ENCODE data around the gene SPATA31D3. TPM values are rescaled to one million over a fixed set of nuclear protein-coding genes. Genes with fewer than 3 reads are reported as not detected.
"Not testable (repeated sequence)": the region's sequence is repeated elsewhere in the genome, so short reads cannot be mapped to it uniquely, and the experiment has no call there.

Gene SPATA31D3
- total RNA-seq, 1 experiment from 2014 or later, result not detected

DNA sequence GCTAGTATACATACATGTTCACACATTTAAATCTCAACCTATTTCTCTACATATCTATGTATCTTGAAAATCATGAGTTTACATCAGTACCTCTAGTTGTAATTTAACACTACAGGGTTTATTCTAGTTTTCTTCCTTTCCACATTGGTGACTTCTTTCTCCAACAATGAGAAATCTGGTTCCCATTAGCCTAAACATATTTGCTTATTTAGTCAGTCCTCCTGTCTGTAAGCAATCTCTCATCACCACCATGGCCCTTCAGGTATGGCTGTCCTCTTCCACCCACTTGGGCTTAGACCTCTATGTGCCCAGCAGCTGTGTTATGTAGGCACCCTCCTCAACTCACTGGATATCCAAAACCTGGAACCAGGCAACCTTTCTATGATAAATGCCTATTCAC, 37.3 kb downstream of the SPATA31D3 start:
- Mint-ChIP-seq H3K4me3 (ENCODE audit: low read depth, unreplicated experiment) (no peak overlapping the region), H3K27me3 (ENCODE audit: unreplicated experiment) (no peaks in the 10 kb centered on the region), H3K36me3 (ENCODE audit: insufficient read depth, unreplicated experiment) (no peaks in the 10 kb centered on the region), H3K9me3 (ENCODE audit: low read depth, unreplicated experiment) (no peaks in the 10 kb centered on the region), H3K4me1 (ENCODE audit: low read depth, unreplicated experiment) (no peaks in the 10 kb centered on the region), H3K27ac (ENCODE audit: unreplicated experiment) (no peak overlapping the region)
- CTCF ChIA-PET, result no interaction called here
- TF ChIP-seq, protein P1, sequence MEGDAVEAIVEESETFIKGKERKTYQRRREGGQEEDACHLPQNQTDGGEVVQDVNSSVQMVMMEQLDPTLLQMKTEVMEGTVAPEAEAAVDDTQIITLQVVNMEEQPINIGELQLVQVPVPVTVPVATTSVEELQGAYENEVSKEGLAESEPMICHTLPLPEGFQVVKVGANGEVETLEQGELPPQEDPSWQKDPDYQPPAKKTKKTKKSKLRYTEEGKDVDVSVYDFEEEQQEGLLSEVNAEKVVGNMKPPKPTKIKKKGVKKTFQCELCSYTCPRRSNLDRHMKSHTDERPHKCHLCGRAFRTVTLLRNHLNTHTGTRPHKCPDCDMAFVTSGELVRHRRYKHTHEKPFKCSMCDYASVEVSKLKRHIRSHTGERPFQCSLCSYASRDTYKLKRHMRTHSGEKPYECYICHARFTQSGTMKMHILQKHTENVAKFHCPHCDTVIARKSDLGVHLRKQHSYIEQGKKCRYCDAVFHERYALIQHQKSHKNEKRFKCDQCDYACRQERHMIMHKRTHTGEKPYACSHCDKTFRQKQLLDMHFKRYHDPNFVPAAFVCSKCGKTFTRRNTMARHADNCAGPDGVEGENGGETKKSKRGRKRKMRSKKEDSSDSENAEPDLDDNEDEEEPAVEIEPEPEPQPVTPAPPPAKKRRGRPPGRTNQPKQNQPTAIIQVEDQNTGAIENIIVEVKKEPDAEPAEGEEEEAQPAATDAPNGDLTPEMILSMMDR (IDR thresholded peaks at IDR 0.05; ENCODE audit: unreplicated experiment), result no peak
- intact Hi-C loops (cut with micrococcal nuclease; ENCODE audit: unreplicated experiment), result no loop called here
- DNase-seq, result no peak
- no TSS peak for BruUV-seq (replicated peaks)

DNA sequence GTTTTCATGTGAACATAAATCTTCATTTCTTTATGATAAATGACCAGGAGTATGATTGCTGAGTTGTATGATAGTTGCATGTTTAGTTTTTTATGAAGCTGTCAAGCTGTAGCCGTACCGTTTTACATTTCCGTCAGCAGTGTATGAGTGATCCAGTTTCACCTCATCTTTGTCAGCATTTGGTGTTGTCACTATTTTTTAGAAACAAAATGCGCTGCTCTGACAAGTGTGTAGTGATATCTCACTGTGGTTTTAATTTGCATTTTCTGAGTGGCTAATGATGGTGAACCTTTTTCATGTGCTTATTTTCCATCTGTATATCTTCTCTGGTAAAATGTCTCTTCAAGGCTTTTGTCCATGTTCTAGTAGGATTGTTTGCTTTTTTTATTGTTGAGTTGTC, 38.6 kb downstream of the SPATA31D3 start:
- BruUV-seq (replicated peaks), result no TSS peak
- no peaks in the 10 kb centered on the region for H3K36me3 Mint-ChIP-seq (ENCODE audit: insufficient read depth, unreplicated experiment)
- H3K4me3 Mint-ChIP-seq (ENCODE audit: low read depth, unreplicated experiment), result no peak overlapping the region
- intact Hi-C loops (cut with micrococcal nuclease; ENCODE audit: unreplicated experiment), result no loop called here
- H3K27ac Mint-ChIP-seq (ENCODE audit: unreplicated experiment), result no peak overlapping the region
- no peaks in the 10 kb centered on the region for H3K9me3 Mint-ChIP-seq (ENCODE audit: low read depth, unreplicated experiment)
- TF ChIP-seq, protein P1 (IDR thresholded peaks at IDR 0.05; ENCODE audit: unreplicated experiment), result no peak
- no peak for DNase-seq
- no peaks in the 10 kb centered on the region for H3K4me1 Mint-ChIP-seq (ENCODE audit: low read depth, unreplicated experiment)
- CTCF ChIA-PET, result no interaction called here
- H3K27me3 Mint-ChIP-seq (ENCODE audit: unreplicated experiment), result no peaks in the 10 kb centered on the region

DNA sequence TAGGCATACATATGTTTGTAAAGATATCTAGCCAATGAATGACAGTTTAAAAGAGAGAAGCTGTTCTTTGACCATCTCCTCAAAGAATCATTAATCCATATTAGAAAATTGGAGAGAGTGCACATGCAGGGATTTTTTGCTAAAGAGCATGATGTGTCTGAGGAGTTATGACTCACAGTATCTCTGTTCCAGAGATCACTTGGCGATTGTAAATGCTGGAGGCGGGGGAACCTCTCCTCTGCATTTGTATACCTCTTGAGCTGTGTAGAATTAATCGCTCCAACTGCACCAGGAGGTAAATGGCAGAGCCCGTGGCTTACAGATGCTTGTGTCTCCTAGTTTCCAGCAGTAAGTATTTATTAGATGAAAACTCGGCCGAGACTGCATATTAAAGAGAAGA, 41.6 kb downstream of the SPATA31D3 start:
- DNase-seq, result no peak
- no peaks in the 10 kb centered on the region for H3K4me1 Mint-ChIP-seq (ENCODE audit: low read depth, unreplicated experiment)
- H3K27ac Mint-ChIP-seq (ENCODE audit: unreplicated experiment), result no peak overlapping the region
- H3K9me3 Mint-ChIP-seq (ENCODE audit: low read depth, unreplicated experiment), result no peaks in the 10 kb centered on the region
- CTCF ChIA-PET, result no interaction called here
- no peaks in the 10 kb centered on the region for H3K27me3 Mint-ChIP-seq (ENCODE audit: unreplicated experiment)
- no TSS peak for BruUV-seq (replicated peaks)
- TF ChIP-seq, protein P1 (IDR thresholded peaks at IDR 0.05; ENCODE audit: unreplicated experiment), result no peak
- intact Hi-C loops (cut with micrococcal nuclease; ENCODE audit: unreplicated experiment), result no loop called here
- no peaks in the 10 kb centered on the region for H3K36me3 Mint-ChIP-seq (ENCODE audit: insufficient read depth, unreplicated experiment)
- H3K4me3 Mint-ChIP-seq (ENCODE audit: low read depth, unreplicated experiment), result no peak overlapping the region

DNA sequence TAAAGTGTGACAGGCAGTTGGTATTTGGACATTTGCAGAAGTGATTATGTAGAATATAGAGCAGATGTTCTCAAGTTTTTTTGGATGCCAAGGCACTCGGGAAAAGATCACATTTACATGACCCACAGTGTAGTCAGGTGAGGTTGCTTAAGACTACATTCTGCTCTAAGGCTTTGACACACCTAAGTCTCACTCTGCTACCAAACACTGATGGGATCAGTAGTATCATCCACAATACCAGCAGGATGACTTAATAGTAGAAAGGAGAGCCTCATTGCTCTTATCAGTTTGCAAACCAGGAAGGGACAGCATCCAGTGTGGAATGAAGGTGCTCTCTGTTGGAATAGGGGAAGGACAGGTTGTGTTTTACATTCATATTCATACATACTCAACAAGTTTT, 42.8 kb downstream of the SPATA31D3 start:
- peaks cover 5% of the 10 kb centered on the region for H3K27me3 Mint-ChIP-seq (ENCODE audit: unreplicated experiment)
- no peaks in the 10 kb centered on the region for H3K36me3 Mint-ChIP-seq (ENCODE audit: insufficient read depth, unreplicated experiment)
- no peak for DNase-seq
- intact Hi-C loops (cut with micrococcal nuclease; ENCODE audit: unreplicated experiment), result no loop called here
- H3K27ac Mint-ChIP-seq (ENCODE audit: unreplicated experiment), result no peak overlapping the region
- H3K4me1 Mint-ChIP-seq (ENCODE audit: low read depth, unreplicated experiment), result no peaks in the 10 kb centered on the region
- no peak overlapping the region for H3K4me3 Mint-ChIP-seq (ENCODE audit: low read depth, unreplicated experiment)
- TF ChIP-seq, protein P1 (IDR thresholded peaks at IDR 0.05; ENCODE audit: unreplicated experiment), result no peak
- BruUV-seq (replicated peaks), result no TSS peak
- CTCF ChIA-PET, result no interaction called here
- no peaks in the 10 kb centered on the region for H3K9me3 Mint-ChIP-seq (ENCODE audit: low read depth, unreplicated experiment)

DNA sequence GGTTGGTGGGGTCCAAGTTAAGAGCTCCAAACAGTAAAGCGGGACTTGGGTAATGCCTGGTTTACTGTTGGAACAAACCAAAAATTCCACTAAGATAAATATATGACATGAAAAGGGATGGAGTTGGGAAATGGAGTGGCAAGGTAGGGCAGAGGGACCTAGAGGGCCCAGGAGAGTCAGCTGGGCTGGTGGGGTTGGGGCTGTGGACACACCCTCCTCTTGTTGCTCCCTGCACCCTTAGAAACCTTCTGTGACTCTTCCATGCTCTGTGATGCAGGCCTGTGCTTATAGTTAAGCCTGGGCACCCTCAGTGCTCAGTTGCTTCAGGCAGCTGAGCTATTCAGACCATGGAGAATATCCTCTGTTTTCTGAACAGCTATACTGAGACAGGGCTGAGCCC, 45.2 kb downstream of the SPATA31D3 start, which contains the start of gene SPATA31D1:
TSS of gene SPATA31D1 (plus strand) at position 301 of the 400 bp plus-strand sequence. CDS start at position 348, 47 bp downstream.
- H3K4me3 Mint-ChIP-seq (ENCODE audit: low read depth, unreplicated experiment); H3K27ac Mint-ChIP-seq (ENCODE audit: unreplicated experiment); H3K36me3 Mint-ChIP-seq (ENCODE audit: insufficient read depth, unreplicated experiment); DNase-seq; H3K9me3 Mint-ChIP-seq (ENCODE audit: low read depth, unreplicated experiment); H3K4me1 Mint-ChIP-seq (ENCODE audit: low read depth, unreplicated experiment); CTCF ChIA-PET; BruUV-seq (replicated peaks); intact Hi-C loops (cut with micrococcal nuclease; ENCODE audit: unreplicated experiment): not testable (repeated sequence)
- peaks cover 28% of the 10 kb centered on the region for H3K27me3 Mint-ChIP-seq (ENCODE audit: unreplicated experiment)
